ENCODE measurements around the gene GLMP.

GLMP gene

DNA sequence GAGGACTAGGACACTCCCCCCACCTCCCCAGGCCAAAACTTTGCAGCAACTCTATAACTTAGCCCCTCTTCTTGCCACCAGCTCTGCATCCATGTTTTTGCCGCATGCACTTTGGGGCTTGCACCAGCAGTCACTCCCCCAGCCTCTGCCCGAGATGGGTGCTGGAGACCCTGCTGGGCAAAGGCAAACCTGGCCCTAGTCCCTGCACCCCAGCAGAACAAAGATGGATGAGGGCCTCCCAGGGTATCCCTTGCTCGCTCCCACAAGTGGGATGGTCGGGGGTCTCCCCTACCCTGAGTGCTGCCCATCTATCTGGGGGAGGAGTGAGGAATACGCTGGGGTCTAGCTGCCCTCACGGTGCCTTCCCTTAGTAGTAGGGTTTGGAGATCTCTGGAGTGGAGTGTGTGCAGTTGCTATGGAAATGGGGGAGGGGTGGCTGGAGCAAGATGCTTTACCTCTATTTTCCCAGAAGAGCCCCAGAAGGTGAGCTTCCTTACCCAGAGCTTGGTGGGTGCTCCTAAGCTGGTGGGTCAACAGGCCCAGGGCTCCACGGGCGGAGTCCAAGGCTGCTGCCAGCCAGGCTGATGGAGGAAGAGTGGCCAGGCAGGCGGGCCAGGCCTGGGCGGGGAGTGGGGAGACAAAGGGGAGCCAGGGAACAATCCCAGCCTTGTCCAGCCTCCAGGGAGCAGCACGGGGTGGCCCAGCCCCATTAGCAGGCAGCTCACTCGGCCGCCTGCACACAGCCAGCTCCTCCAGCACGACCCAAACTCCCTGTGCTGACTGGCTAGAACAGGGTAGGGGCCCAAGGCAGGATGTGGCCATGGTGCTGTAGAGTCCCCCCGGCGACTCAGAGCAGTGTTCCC lies 47.8 kb downstream of the GLMP start, which contains the start of gene PAQR6:
Gene PAQR6 (minus strand): TSS at position 597 of the 863 bp plus-strand sequence. CDS start 1,325 bp downstream, outside the sequence.
- no peak for DNase-seq

DNA sequence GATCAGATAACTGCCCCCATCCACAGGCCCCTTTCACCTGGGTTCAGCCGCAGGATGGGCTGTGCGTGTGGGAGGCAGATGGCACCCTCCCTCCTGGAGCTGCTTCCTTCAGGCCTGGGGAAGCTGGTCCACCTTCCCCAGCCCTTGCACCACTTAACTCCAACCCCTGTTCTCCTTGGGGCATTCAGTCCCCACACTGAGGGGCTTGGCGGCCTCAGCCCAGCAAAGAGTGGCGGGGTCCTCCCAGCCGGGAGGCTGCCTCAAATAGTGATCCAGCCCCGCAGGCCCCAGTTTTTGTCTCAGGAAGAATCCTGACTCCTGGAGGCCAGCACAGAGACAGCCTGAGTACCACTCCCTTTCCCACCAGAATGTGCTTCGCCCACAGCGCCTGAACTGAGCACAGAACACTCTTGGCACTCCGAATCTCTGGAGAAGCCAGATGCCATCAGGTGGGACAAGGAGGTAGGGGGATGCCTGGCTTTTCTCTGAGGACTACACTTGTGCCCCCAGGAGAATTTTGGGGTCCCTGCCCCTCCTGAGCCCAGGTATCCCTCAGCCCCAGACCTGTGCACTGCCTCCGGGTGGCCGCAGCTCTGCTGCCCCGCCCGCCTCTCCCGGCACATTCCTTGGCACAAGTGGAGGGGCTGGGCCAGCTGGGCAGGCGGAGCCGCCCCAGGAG lies 48.6 kb downstream of the GLMP start:
- no peak for DNase-seq

DNA sequence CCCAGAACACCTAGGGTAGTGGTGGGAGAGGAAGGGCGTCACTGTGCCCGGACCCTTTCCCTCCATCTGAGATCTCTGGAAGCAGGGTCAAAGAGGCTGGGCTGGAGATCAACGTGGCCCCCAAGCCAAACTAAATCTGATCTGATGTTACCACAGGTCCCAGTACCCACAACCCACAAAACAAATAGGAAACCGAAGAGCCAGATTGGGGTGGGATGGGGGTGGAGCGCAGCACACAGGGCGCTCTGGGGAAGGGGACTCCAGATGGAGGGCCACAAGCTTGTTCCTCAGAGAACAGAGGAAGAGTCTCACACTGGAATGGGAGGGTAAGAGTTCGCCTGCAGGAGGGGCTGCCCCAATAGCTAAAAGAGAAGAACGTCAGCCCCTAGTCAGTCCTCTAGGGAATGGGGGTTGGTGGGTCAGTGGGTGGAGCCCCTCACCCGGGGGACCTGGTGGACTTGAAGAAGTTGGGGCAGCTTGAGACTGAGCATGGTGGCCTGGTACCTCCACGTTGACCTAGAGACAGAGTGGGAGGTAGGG lies 49.2 kb downstream of the GLMP start:
- no peak for DNase-seq

DNA sequence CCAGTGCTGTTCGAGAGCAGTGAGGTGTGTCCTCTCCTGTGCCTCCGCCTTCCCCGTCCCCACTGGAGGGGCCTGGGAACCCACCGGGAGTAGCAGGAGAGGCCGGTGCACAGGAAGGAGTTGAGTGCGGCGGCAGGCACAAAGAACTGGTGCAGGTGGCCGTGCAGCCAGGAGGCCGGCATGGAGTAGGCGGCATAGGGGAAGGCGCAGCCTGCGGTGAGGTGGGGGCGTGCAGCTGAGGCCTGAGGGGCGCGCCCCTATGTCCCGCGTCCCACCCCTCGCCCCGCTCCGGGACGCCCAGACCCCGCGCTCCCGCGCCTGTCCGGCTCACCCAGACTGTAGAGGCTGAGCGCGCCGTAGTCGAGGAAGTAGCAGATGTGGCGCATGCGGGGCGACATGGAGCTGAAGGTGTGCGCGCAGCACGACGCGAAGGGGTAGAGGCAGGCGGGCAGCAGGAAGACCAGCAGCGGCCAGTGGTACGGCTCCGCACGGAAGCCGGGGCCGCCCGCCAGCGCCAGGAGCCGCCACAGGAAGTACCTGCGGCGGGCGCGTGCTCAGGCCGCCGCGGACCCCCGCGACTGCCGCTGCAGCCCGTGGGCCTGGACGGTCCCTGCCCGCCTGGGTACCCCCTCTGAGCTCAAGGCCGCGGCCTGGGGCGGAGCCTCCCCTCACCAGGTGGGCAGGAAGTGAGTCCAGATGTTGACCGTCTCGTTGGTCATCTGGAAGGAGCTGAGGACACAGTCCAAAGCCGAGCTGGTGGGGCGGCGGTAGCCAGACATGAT lies 49.8 kb downstream of the GLMP start:
- DNase-seq: peak; percentile 45

DNA sequence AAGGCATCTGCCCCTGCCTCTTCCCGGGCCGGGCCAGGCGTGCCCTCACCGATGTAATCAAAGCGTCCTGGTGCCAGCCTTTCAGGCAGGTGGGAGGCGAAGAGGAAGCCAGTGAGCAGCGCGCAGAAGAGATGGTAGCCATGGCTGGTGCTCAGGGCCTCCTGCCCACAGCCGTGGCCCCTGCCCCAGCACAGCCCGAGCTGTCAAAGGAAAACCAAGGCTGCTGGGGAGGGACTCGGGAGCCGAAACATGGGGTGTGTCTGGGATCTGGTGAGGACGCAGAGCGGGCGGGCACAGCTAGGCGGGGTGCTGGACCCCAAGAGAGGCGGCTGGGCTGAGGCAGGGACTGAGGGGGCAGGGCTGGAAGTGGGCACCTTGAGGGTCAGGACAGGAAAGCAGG lies 50.8 kb downstream of the GLMP start:
- DNase-seq: no peak

DNA sequence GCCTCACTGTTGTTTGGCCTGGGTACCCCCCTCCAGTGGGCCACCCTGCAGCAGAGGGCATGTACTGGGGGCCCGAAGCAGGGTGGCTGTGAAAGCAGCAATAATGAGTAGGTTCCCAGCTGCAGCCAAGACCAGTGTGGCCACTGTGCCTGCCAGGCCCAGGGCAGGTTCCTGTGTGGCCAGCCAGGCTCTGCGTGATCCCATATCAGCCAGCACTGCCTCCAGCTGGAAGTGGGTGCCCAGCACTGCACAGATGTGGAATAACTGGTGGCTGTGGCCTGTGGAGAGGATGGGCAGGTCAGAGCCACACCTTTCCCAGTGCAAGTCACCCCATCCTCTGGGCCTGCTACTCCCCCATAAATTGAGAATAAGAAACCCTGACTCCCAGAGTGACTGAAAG lies 51.4 kb downstream of the GLMP start:
- no peak for DNase-seq

DNA sequence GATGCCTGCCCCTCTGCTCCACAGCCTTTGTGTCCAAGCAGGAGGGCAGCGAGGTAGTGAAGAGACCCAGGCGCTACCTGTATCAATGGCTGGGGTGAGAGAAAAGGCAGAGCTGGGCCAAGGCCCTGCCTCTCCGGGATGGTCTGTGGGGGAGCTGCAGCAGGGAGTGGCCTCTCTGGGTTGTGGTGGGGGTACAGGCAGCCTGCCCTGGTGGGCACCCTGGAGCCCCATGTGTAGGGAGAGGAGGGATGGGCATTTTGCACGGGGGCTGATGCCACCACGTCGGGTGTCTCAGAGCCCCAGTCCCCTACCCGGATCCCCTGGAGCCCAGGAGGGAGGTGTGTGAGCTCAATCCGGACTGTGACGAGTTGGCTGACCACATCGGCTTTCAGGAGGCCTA lies 52.7 kb downstream of the GLMP start:
- no peak for DNase-seq

Measured in NCI-H510A (cell line).